Measurements from ENCODE around the gene MUC6.

DNA sequence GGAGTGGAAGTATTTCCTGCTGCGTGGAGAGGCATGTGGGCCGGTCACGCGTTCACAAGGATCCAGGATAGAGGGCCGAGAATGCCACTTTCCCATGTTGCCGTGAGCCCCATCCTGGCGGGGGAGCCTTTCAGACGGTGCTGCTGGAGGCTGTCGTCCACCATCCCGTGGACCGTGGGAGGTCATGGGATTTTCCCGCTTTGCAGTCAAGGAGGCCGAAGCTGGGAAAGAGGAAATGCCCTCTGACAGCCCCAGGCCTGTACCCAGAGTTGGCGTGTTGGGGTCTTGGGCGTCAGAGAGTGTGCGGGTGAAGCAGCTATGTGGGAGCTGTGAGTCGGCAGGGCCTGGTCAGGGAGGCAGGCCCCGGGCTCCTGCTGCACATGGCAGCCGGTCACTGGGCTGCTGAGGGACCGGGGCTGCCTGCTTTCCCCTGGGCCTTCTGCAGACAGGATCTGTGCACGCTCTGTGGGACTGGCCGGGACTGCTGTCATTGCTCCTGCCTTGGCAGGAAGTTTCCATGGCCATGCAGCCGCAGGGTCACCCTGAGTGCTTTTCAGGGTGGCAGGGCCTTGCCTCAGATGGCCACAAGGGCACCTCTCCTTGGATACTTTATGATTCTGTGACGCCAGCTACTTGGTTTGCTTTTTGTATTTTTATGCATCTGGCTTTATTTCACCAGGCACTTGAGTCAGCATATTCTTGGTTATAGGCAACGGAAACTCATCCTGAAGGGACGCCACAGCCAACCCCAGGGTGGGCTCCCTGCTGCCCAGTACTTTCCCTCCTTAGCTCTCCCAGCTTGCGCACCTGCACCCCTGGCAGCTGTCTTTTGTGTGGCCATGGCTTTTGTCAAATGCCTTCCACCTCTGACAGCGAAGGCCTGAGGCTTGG, 58.4 kb downstream of the MUC6 start:
- TF ChIP-seq, protein P1, sequence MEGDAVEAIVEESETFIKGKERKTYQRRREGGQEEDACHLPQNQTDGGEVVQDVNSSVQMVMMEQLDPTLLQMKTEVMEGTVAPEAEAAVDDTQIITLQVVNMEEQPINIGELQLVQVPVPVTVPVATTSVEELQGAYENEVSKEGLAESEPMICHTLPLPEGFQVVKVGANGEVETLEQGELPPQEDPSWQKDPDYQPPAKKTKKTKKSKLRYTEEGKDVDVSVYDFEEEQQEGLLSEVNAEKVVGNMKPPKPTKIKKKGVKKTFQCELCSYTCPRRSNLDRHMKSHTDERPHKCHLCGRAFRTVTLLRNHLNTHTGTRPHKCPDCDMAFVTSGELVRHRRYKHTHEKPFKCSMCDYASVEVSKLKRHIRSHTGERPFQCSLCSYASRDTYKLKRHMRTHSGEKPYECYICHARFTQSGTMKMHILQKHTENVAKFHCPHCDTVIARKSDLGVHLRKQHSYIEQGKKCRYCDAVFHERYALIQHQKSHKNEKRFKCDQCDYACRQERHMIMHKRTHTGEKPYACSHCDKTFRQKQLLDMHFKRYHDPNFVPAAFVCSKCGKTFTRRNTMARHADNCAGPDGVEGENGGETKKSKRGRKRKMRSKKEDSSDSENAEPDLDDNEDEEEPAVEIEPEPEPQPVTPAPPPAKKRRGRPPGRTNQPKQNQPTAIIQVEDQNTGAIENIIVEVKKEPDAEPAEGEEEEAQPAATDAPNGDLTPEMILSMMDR (IDR thresholded peaks at IDR 0.05), result no peak
- no peak for TF ChIP-seq POLR2A (IDR thresholded peaks at IDR 0.05)

All from testis (tissue), 2 donors.